IPS-11a (cell line): Measurements from ENCODE around the gene MMP15.

Experiments
- H3K4me3 ChIP-seq: one replicate; pipeline ENCODE4 v1.5.1; 2013; ENCODE audit warnings: low read depth, low read length, control low read depth

The MMP15 gene

GRCh38 chr16:58034774-58035173 lies 9.2 kb downstream of the MMP15 start:
- H3K4me3 ChIP-seq: no peak overlapping the region

- H3K4me3 ChIP-seq: no peak overlapping the region
Measured at GRCh38 chr16:58035356-58036170, 10.0 kb downstream of the MMP15 start.

GRCh38 chr16:58036943-58037342 lies 11.4 kb downstream of the MMP15 start:
- H3K4me3 ChIP-seq: no peak overlapping the region

GRCh38 chr16:58037365-58038057 lies 12.0 kb downstream of the MMP15 start:
- H3K4me3 ChIP-seq: no peak overlapping the region

GRCh38 chr16:58038219-58038641 lies 12.7 kb downstream of the MMP15 start:
- no peak overlapping the region for H3K4me3 ChIP-seq

GRCh38 chr16:58039829-58040495 lies 14.4 kb downstream of the MMP15 start:
- H3K4me3 ChIP-seq: no peak overlapping the region

- H3K4me3 ChIP-seq: no peak overlapping the region
Measured at GRCh38 chr16:58040496-58040846, 14.9 kb downstream of the MMP15 start.

GRCh38 chr16:58040945-58041627 lies 15.5 kb downstream of the MMP15 start:
- H3K4me3 ChIP-seq: no peak overlapping the region

GRCh38 chr16:58041628-58041955 lies 16.0 kb downstream of the MMP15 start:
- H3K4me3 ChIP-seq: no peak overlapping the region

GRCh38 chr16:58042001-58042885 lies 16.7 kb downstream of the MMP15 start:
- no peak overlapping the region for H3K4me3 ChIP-seq

GRCh38 chr16:58042886-58043515 lies 17.4 kb downstream of the MMP15 start:
- H3K4me3 ChIP-seq: no peak overlapping the region

GRCh38 chr16:58043571-58044155 lies 18.1 kb downstream of the MMP15 start:
- no peak overlapping the region for H3K4me3 ChIP-seq

- no peak overlapping the region for H3K4me3 ChIP-seq
Measured at GRCh38 chr16:58044266-58045019, 18.9 kb downstream of the MMP15 start.

- no peak overlapping the region for H3K4me3 ChIP-seq
Measured at GRCh38 chr16:58045096-58045495, 19.5 kb downstream of the MMP15 start.

- no peak overlapping the region for H3K4me3 ChIP-seq
Measured at GRCh38 chr16:58046054-58046881, 20.7 kb downstream of the MMP15 start.

GRCh38 chr16:58046936-58047335 lies 21.4 kb downstream of the MMP15 start:
- H3K4me3 ChIP-seq: no peak overlapping the region

- no peak overlapping the region for H3K4me3 ChIP-seq
Measured at GRCh38 chr16:58047557-58048348, 22.2 kb downstream of the MMP15 start.
